Stimulated activated CD4-positive, alpha-beta T cell treated with anti-CD3 and anti-CD28 coated beads, TNF-alpha, amount 100 ng/mL, for 1 hour (primary cell): ENCODE measurements around the gene SLC4A11.
"Not testable (repeated sequence)": the region's sequence is repeated elsewhere in the genome, so short reads cannot be mapped to it uniquely, and the experiment has no call there.

Source experiments
- DNase-seq, 3 donors: peaks; one replicate each; pipeline ENCODE4 v3.0.0-alpha.2; 2020; ENCODE audit warnings: low read depth in 3 of 3, low spot score in 1 of 3

The SLC4A11 gene

DNA sequence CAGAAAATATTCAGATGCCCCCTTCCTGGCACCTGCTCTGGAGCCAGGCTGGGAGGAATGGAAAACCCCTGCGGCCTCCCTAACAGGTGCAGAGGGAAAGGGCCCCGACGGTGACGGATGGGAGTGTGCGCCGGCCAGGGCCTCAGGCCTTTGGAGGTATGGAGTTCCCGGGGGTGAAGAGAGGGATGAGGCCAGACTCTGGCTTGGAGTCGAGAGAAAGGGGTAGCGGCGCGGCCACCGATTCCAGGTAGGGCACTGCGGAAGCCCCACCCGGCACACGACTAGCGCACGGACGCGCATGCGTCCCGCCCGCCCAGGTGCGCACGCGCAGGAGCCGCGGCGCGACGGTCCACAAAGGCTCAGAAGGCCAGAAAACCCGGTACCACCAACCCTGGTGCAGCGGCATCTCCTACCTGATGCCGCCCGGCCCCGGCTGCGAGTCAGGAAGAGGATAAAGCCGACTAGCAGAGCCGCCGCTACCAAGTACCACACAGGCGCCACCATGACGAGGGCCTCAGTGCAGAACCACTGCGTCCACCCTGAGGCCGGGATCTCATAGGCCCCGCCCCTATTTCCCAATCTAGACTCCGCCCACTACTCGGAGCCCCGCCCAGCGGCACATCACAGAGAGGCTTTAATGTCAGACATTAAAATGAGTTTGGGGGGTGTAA, 34.7 kb downstream of the SLC4A11 start, which contains the start of gene DDRGK1:
TSS of gene DDRGK1 (minus strand) at position 559 of the 671 bp plus-strand sequence. CDS start at position 504, 55 bp downstream.
- DNase-seq = peak; percentile 75 to 92 (median 81)

DNA sequence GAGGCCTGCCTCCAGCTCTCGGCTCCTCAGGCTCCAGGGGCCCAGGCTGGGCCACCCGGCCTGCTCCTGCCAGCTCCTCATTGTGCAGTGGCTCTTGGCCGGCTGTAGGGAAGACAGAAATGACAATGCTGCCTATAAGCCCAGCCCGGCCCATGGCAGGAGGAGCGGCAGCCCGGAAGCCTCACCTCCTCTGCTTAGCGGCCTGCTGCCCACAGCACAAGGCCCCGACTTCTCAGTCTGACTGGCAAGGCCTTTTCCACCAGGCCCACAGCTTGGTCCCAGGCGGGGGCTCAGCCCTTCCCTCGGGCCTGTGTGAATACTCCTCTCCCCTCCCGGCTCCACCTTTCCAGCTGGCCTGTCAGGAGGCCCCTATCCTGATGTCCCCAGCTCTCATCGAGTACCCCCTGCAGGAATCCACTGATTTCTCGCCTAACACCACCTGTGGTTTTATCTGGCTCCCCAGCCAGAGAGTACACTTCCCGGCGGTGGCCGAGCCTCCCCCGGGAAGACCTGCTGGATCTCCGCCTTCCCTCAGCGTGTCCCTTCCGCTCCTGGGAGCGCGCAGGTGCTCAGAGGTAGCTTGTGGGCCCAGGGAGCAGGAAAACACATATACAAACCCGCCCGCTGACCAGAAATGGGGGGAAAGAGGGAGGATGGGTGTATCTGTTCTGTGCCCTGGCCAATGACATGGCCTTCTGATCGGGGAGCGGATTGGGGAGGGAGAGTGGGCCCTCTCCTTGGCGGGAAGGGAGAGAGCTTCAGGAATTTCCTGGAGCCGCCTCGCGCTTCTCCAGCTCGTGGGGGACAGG, 35.5 kb downstream of the SLC4A11 start:
- no peak for DNase-seq

DNA sequence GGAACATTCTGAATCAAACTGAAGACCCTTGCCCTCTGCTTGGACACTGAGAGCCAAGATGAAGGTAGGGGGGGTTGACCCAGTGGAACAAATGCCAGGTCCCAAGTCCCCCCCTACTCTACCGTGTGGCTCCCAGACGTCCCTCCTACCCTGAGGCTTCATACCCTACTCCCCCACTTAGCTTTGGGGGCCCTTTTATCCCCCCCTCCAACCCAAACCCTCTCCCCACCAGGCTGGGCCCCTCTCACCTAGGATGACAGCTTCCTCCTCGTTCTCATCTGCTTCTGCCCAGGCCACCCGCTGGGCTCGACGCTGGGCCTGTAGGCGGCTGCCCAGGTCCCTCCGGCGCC, 36.0 kb downstream of the SLC4A11 start:
- no peak for DNase-seq

DNA sequence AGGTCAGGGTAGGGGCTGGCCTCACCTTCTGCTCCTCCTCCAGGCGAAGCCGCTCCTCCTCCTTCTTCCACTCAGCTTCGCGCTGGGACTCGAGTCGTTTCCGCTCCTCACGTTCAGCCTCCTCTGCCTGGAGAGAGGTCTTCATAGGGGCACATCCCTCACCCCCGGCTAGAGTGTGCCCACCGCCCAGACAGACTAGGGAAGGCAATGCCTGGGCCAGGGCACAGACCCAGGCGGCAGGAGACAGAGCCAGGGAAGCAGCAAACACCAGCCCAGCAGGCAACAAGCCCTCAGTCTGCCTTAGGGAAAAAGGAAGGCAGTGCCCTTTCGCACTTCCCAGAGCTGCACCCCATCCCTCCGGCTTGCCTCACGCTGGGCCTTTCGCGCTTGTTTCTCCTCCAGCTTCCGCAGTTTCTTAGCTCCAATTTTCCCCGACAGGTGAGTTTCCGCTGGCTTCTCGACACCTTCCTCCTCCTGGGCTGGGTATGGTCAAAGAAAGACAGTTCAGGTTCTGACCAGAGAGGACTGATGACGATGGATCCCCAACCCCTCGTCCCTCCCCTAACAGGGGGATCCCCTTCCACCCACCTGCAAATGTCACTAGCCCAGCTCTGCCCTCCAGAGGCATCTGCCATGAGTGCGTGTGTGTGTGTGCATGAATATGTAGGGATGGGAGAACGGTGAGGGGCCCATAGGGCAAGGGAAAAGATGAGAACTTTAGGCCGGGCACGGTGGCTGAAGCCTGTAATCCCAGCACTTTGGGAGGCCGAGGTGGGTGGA, 38.8 kb downstream of the SLC4A11 start:
- no peak for DNase-seq

DNA sequence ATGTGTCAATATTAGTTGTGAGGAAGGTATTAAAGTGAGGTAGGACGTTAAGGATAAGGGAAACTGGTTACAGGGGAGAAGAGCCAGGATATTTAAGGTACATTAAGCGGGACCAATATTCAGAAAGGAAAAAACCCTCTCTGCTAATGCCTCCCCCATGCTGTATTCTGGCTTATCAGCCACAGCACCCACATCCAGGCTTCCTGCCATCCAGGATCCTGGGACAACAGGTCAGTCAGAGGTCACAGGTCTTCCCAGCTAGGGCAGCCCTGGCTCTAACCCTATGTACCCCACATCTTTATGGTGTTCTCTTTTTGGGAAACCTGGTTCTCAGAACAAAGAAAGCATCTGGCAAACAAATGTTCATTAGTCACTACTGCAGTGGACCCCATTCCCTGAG, 39.8 kb downstream of the SLC4A11 start:
- no peak for DNase-seq

DNA sequence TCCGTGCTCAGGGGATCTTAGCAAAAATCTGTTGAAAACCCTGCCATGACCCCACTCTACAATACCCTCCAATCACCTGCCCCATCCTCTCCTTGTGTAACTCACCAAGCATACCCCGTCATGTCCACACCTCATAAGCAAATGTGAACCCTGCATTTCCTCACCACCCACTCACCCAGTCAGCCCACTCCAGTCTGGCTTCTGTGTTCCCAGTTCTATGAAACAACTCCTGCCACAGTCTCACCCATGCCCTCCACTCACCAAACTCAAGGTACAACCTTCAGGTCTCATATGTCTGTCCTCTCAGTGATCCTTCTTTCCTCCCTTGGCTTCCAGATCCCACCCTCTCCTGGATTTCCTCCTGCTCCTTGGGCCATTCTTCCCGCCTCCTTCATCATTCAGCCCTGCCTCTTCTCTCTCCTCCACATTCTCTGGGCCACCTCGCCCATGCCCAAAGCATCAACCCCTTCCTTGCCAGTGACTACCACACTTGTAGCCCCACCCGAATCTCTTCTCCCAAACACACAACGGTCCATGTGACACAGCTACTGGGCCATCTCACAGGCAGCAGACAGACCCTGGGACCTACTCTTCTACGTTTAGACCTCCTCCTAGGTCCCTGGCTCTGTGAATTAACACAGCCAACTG, 43.3 kb downstream of the SLC4A11 start:
- no peak for DNase-seq

DNA sequence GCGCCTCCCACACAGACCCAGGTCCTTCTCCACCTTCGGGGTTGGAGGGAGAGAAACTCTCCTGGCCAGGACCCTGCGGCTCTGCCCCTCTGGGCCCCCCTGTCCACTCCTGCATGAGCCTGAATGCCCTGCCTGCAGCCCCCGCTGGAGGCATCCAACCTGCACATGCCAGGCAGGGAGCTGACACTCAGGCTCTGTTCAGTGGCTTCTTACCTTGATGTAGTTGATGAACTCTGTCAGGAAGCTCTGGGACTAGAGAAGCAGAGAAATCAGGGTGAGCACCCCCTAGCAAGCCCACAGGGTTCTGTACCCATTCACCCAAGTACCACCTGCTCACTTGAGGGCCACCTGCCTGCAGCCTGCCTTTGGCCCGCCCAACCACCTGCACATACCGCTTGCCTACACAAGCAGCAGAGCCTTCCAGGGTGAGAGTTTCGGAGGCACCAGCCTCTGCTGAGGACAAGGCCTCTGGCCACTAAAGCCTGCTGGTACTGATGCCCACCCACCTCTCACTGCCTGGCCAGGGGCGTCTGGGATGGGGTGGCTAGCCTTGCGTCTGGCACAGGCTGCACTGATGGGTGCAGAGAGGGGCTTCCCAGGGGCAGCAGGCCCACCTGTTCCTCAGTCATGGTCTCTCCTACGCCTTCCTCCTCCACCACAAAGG, 44.2 kb downstream of the SLC4A11 start:
- DNase-seq = no peak

DNA sequence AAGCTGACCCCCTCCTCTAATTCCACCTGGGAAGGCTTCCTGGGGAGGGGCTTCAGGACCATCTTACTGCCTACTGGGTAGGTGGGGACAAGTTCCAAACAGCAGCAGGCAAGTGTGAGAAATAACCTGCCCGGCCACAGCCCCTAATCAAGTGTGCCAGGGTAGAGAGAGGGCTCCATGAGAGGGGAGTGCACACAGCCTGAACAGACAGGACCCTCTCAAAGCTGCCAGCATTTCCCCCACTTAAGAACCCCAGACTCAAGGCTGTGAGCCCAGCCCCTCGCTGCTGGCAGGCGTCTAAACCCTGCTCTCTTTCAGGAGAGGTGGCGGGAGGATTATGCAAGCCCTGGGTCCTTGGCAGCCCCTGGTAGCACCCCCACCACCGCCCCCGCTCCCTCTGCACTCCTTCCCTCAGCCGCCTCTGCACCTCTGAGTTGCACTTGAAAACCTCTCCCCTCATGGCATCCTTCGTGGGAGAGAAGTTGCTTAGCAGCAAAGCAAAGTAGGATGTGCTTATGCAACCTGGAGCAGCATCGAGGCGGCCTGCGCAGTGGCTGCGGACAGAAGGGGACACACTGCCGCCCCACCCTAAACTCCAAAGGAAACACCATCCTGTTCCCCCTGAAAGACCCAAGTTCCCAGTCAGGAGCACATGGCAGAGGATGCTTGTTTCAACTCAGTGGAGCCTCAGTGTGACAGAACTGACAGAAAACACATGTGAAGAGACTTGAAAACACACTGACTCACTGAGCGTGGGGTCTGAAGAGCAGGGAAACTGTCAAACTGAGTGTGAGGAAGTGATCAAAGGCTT, 45.0 kb downstream of the SLC4A11 start:
- DNase-seq = no peak

DNA sequence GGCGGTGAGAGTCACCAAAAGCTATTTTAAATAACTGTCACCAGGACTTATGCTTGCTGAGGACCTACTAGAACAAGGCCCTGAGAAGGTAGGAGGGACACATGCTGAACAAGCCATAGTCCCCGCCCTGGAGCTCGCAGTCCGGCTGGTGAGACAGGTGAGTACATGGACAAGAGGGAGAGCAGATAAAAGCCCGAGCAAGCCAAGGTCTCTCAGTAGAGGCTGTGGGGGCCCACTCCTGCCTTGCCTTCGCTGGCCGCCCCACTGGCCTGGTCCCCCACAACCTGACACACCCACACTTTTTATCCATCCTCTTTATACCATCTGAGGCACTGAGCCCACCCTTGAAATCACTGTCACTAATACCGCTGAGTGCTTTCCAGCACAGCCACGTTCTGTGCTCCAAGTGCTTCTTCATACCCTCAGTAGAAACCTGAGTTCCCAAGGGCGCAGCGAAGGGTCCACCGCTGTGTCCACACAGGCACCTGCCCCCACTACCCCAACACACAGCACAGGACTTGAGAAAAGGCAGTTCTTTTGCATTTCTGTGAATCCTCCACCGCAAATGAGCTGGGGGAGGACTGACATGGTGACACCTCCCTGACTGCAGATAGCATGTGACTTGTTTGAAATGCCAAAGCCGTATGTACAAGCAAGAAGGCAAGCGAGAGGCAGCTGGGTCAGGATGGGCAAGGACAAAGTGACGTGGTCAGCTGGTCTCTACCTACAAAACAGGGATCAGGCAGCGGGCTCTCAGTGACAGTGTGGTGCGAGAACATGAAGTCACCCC, 46.6 kb downstream of the SLC4A11 start:
- no peak for DNase-seq

DNA sequence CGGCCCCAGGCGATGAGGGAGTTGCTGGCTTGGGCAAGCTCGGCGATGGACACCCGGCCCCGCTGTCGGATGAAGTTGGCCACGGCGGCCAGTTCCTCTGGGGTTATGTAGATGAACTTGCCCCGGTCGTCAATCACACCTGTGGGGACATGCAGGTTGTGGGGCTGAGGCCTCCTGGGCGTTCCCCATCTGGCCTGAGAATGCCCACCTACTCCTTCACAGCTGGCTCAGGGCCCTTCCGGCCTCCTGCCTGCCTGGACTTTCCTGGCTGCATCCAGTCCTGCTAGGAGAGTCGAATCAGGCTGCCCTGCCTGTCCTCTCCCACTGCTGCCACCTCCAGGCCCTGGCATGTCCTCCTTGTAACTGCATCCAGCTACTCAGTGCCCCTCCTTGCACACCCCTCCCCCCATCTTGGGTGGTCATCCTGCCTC, 48.3 kb downstream of the SLC4A11 start:
- no peak for DNase-seq

DNA sequence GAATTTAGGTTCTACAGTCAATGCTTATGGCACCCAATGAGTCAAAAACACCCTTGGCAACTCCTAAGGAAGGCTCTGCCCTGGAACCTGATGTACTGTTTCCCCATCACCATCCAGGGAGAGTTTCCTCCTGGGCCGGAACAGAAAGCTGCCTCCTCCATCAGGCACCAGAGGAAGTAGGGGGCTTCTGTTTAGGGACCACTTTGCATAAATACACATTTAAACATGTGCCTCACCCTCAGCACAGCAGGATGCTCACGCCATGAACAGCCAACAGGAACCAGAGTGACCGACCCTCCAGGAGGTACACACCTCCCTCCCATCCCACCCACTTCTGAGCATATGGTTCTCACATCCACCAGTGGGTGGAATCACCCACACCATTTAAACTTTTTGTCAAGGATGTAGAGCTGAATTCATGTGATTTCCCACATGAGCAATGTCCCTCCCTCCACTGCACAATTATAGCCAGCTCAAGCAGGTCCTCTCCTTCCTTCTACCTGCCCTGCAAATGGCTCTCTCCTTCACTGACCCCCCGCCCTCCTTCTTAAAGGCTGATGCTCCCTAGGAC, 49.3 kb downstream of the SLC4A11 start:
- no peak for DNase-seq

DNA sequence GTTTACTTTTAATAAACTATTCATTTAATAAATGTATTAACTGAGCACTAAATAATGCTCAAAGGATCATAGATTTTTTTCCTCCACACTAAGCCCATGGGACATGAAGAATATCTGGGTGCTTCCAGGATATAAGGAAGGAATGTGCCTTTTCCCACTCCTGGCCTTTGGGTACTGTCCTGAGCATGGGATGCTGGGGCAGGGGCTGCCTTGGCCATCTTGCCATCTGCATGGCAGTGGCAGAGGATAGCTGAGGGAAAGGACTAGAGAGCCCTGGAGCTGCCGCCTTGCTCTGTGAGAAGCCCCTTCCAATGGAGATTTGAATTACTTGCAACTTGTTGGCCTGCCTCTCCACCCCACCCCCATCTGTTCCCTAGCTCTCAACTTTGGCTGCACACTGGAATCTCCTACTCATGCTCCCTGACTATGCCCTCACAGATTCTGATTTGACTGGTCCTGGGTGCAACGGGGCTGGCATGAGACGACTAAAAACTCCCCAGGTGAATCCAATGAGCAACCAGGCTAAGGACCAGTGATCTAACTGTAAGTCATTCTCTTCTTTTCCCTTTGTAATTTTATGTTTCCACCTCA, 50.1 kb downstream of the SLC4A11 start:
- no peak for DNase-seq

DNA sequence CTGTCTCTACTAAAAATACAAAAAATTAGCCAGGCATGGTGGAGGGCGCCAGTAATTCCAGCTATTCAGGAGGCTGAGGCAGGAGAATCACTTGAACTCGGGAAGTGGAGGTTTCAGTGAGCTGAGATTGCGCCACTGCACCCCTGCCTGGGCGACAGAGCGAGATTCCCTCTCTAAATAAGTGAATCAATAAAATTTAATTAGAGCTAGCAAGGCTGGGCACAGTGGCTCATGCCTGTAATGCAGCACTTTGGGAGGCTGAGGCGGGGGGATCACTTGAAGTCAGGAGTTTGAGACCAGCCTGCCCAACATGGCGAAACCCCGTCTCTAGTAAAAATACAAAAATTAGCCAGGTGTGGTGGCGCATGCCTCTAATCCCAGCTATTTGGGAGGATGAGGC, 51.1 kb downstream of the SLC4A11 start:
- DNase-seq = not testable (repeated sequence)

DNA sequence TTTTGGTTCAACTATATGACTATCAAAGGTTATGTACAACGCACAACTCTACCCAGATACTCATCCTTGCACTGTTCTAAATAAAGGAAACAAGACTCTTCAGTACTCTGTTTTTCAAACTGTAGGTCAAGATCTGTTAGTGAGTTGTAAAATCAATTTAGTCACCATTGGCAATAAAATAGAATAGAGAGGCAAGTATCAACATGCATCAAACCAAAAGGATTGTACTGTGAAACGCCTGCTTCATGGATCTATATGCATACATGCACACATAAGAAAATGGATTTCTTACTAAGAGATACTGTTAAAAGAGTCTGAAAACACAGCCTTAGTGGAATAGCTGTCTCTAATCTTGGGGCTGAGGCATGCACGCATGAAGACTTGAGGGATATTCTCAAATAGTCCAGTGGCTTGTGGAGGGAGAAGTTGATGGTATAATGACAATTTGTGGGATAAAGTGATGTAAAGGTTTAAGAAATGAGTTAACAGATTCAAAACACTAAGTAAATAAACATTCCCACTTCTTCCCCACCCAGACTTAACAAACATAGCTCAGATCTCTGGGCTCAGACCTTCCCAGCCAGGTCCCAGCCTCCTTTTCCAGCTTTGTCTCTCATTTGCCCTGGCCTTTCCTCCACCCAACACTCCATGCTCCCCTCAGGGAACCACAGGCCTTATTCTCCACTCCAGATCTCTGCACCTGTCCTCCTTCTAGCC, 54.9 kb downstream of the SLC4A11 start:
- no peak for DNase-seq

DNA sequence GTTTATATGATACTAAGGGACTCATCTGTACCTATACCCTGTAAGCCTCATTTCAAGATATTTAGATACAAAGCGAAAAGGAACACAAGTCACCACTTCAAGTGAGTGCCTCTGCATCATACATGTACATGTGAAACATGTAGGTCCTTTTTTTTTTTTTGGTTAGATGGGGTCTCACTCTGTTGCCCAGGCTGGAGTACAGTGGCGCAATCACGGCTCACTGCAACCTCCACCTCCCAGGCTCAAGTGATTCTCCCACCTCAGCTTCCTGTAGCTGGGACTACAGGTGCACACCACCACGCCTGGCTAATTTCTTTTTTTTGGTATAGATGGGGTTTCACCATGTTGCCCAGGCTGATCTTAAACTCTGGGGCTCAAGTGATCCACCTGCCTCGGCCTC, 56.6 kb downstream of the SLC4A11 start:
- DNase-seq = not testable (repeated sequence)

DNA sequence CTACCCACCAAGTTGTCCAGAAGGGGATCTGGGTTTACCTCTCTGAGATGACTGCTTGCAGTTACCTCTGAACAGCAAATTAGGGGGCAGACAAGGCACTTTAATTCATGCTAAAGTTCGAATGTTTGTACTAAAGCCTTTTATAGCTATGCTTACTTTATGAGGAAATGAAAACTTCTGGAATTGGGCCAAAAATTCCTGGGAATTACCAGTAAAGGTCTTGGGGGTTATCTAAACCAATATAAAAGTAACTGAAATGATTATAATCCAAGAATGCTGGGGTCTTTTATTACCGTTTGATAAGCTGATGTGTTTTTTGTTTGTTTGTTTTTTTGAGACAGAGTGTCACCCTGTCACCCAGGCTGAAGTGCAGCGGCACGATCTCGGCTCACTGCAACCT, 57.7 kb downstream of the SLC4A11 start:
- DNase-seq = no peak

DNA sequence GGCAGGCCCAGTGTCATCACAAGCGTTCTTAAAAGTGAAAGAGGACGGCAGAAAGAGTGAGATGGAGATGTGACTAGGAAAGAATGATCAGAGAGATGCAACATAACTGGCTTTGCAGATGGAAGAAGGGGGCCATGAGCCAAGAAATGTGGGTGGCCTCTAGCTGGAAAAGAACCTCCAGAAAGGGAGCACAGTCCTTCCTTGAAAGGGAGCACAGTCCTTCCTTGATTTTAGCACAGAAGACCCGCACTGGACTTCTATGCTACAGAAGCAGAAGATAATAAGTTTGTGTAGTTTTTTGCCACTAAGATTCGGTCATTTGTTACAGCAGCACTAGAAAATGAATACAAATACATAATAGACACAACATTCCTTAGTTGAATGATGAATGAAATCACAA, 58.7 kb downstream of the SLC4A11 start:
- DNase-seq = no peak
